GM12873 (cell line): Measurements from ENCODE around the gene ARHGDIB.
A peak's percentile ranks its signal among the peaks of the same experiment; 100 is the strongest.

Source experiments
- CTCF ChIP-seq: IDR thresholded peaks from 2 replicates; pipeline ENCODE4 v1.5.1; 2012; ENCODE audit warnings: low read depth, mild to moderate bottlenecking, moderate library complexity, low read length, control low read depth; ENCODE audit not compliant: insufficient read depth; ENCODE audit errors: missing control alignments

The ARHGDIB gene

GRCh38 chr12:14900521-14901227 is 60.7 kb downstream of the ARHGDIB start:
- TF ChIP-seq CTCF: no peak

GRCh38 chr12:14896521-14897169 is 64.8 kb downstream of the ARHGDIB start:
- TF ChIP-seq CTCF: no peak

- no peak for TF ChIP-seq CTCF
These were observed 67.7 kb downstream of the ARHGDIB start for GRCh38 chr12:14893506-14894250.

GRCh38 chr12:14892726-14893505 is 68.5 kb downstream of the ARHGDIB start:
- TF ChIP-seq CTCF: peak; percentile 20
